OCI-M2 (cell line): ENCODE results near the gene CACNA1B.

ENCODE experiments used
- DNase-seq: peaks from one replicate; lab custom pipeline; 2025; ENCODE audit not compliant: unreplicated experiment; lab: John Stamatoyannopoulos, UW

CACNA1B gene

GRCh38 chr9:138025908-138026307 is 148.3 kb downstream of the CACNA1B start:
- no peak for DNase-seq

- DNase-seq: no peak
Observed at GRCh38 chr9:138028596-138028995, 151.0 kb downstream of the CACNA1B start.

- DNase-seq: no peak
Observed at GRCh38 chr9:138031186-138031585, 153.6 kb downstream of the CACNA1B start.

GRCh38 chr9:138033950-138034349 is 156.4 kb downstream of the CACNA1B start:
- DNase-seq: no peak

- DNase-seq: no peak
Observed at GRCh38 chr9:138037140-138037539, 159.6 kb downstream of the CACNA1B start.

- no peak for DNase-seq
Observed at GRCh38 chr9:138038244-138038671, 160.7 kb downstream of the CACNA1B start.

GRCh38 chr9:138040446-138041430 is 163.2 kb downstream of the CACNA1B start:
- no peak for DNase-seq

GRCh38 chr9:138042146-138042545 is 164.6 kb downstream of the CACNA1B start:
- no peak for DNase-seq

GRCh38 chr9:138042640-138043039 is 165.1 kb downstream of the CACNA1B start:
- DNase-seq: no peak

GRCh38 chr9:138043061-138043410 is 165.5 kb downstream of the CACNA1B start:
- no peak for DNase-seq

- no peak for DNase-seq
Observed at GRCh38 chr9:138043411-138044345, 166.1 kb downstream of the CACNA1B start.

- no peak for DNase-seq
Observed at GRCh38 chr9:138044485-138045383, 167.2 kb downstream of the CACNA1B start.

GRCh38 chr9:138045541-138046490 is 168.2 kb downstream of the CACNA1B start:
- DNase-seq: no peak

- DNase-seq: no peak
Observed at GRCh38 chr9:138046641-138047301, 169.2 kb downstream of the CACNA1B start.

- DNase-seq: no peak
Observed at GRCh38 chr9:138047469-138048040, 170.0 kb downstream of the CACNA1B start.

GRCh38 chr9:138048184-138048583 is 170.6 kb downstream of the CACNA1B start:
- no peak for DNase-seq

- DNase-seq: no peak
Observed at GRCh38 chr9:138049085-138049778, 171.7 kb downstream of the CACNA1B start.
